HFFc6 (cell line): ENCODE measurements around the gene CCDC187. TPM values are rescaled to one million over a fixed set of nuclear protein-coding genes. Genes with fewer than 3 reads are reported as not detected.

Experiments
- DNase-seq: peaks from one replicate; pipeline ENCODE4 v3.0.0-alpha.2; 2018
- H3K27ac Mint-ChIP-seq: 2 replicates; pipeline ENCODE4 v1.8.0; 2020; ENCODE audit warnings: mild to moderate bottlenecking, mixed read lengths
- H3K27me3 Mint-ChIP-seq: 2 replicates; pipeline ENCODE4 v1.8.0; 2021; ENCODE audit warnings: mild to moderate bottlenecking, moderate library complexity, mixed read lengths; ENCODE audit not compliant: insufficient read depth
- H3K36me3 Mint-ChIP-seq: 2 replicates; pipeline ENCODE4 v1.8.0; 2021; ENCODE audit warnings: low read depth, mixed read lengths
- H3K4me1 Mint-ChIP-seq: 2 replicates; pipeline ENCODE4 v1.8.0; 2020; ENCODE audit warnings: low read depth, mixed read lengths
- H3K4me3 Mint-ChIP-seq: 2 replicates; pipeline ENCODE4 v1.8.0; 2020; ENCODE audit warnings: mild to moderate bottlenecking, moderate library complexity, mixed read lengths
- H3K9me3 Mint-ChIP-seq: 2 replicates; pipeline ENCODE4 v1.8.0; 2020; ENCODE audit warnings: mild to moderate bottlenecking, mixed read lengths
- CTCF ChIP-seq: fragments of 200-600 bp; sonication (generic); IDR thresholded peaks from 2 replicates; pipeline ENCODE4 v1.5.0; 2021; ENCODE audit warnings: antibody characterized with exemption, mild to moderate bottlenecking
- total RNA-seq, 6 experiments: library from RNA; stranded (reverse); fragmentation: NEBNext Ultra II Directional; extraction: Animal tissue kit (Norgen Biotek cat#: 25700); gene quantifications; 2 replicates in 1 of 6; 3 replicates in 5 of 6; pipeline ENCODE4 v1.2.3, GENCODE V29; 2021

CCDC187 gene
- total RNA-seq, 6 experiments from 2014 or later = not detected

GRCh38 chr9:136348691-136349090 is 44.8 kb upstream of the CCDC187 start:
- no peak for DNase-seq
- Mint-ChIP-seq H3K4me1 (peaks cover 18% of the 10 kb centered on the region), H3K4me3 (no peak overlapping the region), H3K27me3 (peaks cover 15% of the 10 kb centered on the region), H3K36me3 (no peaks in the 10 kb centered on the region), H3K27ac (no peak overlapping the region), H3K9me3 (no peaks in the 10 kb centered on the region)
- no peak for TF ChIP-seq CTCF

DNA sequence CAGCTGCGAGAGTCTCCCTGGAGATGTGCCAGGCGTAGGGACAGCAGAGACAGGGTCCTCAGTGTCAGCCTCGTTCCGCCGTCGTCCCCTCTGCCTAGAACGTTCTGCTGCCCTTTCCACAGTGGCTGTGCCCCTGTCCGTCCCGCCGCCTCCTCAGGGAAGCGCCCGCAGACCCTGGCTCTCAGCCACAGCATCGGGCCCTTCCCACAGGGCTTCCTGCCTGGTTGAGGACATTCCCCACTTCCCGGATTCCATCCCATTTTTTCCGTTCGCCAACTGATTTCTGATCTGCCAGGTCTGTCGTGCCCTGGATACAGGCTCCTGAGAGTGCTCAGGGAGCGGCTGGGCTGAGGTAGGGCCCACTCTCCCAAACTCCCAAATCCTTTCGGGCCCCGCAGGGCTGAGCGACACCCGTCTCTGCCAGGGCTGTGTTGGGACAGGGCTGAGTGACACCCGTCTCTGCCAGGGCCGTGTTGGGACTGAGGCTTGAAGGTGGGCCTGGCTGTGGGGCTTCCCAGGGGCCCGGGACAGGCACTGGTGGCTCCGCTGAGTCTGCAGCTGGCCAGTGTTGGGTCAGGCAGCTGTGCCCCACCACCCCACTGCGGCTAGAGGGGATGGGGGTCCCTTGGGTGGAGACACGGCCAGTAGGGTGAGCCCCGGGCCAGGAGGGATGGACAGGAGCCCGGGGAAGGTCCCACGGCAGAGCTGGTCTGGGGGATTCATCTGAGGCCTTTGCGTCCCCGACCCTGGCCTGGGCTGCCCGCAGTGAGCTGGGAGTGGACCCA is 43.8 kb upstream of the CCDC187 start:
- Mint-ChIP-seq H3K27ac (no peak overlapping the region; the same call in 1 of the 2 replicates), H3K36me3 (no peaks in the 10 kb centered on the region), H3K4me3 (no peak overlapping the region), H3K4me1 (peaks cover 18% of the 10 kb centered on the region), H3K9me3 (no peaks in the 10 kb centered on the region), H3K27me3 (peaks cover 15% of the 10 kb centered on the region)
- no peak for DNase-seq
- no peak for TF ChIP-seq CTCF

DNA sequence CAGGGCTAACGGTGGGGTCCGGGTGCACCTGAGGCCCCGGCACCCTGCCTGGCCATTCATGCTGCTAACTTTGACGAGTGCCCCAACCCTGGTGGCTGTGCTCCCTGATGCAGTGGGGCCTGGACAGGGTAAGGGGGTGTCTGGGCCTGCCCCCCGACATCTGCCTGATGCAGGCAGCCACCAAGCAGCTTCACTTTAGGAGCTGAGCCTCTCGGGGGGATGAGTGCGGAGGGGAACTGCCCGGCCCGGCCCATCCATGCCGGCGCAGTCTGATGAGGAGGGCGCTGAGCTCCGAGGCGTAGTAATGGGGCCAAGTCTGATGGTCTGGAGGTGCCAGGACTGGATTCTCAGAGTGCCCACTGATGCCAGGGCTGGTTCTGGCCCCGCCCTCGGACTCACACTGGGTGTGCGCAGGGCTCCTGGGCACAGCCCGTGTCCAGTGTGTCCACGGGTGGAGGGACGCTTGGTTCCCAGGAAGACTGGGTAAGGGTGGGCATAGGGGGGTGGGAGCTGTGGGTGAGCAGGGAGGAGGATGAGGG is 43.1 kb upstream of the CCDC187 start:
- Mint-ChIP-seq H3K4me1 (peaks cover 18% of the 10 kb centered on the region), H3K9me3 (no peaks in the 10 kb centered on the region), H3K27ac (no peak overlapping the region; the same call in 1 of the 2 replicates)

DNA sequence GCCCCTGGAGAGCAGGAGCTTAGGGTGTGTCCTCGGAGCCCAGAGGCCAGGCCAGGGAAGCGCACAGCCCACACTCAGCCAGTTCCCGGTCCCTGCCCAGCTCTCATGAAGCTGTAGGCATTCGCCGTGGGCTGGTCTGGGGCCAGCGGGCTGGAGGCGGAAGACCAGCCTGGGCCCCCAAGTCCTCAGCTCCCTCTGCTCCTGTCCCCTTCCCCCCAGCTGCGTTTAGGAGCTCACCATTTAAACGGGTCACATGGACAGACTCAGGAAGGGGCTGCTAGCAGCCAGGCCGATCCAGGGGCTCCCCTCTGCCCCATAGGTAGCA is 42.2 kb upstream of the CCDC187 start:
- H3K4me1 Mint-ChIP-seq = peaks cover 18% of the 10 kb centered on the region
- H3K4me3 Mint-ChIP-seq = peak overlapping the region; percentile 53; the same call in 1 of the 2 replicates
- TF ChIP-seq CTCF = peak; percentile 15
- H3K9me3 Mint-ChIP-seq = no peaks in the 10 kb centered on the region
- no peaks in the 10 kb centered on the region for H3K36me3 Mint-ChIP-seq
- H3K27ac Mint-ChIP-seq = no peak overlapping the region
- peaks cover 13% of the 10 kb centered on the region for H3K27me3 Mint-ChIP-seq
- DNase-seq = no peak

More for the DNA sequence above, 43.1 kb upstream of the CCDC187 start:
- Mint-ChIP-seq H3K36me3 (no peaks in the 10 kb centered on the region), H3K27me3 (peaks cover 13% of the 10 kb centered on the region), H3K4me3 (no peak overlapping the region)
- TF ChIP-seq CTCF = no peak
- no peak for DNase-seq

GRCh38 chr9:136345281-136346156 is 41.6 kb upstream of the CCDC187 start:
- peak overlapping the region; percentile 74 for H3K27ac Mint-ChIP-seq
- DNase-seq = peak; percentile 55
- H3K4me3 Mint-ChIP-seq = peak overlapping the region; percentile 53; the same call in 1 of the 2 replicates
- peak; percentile 75 for TF ChIP-seq CTCF
- peaks cover 18% of the 10 kb centered on the region for H3K4me1 Mint-ChIP-seq
- H3K27me3 Mint-ChIP-seq = peaks cover 13% of the 10 kb centered on the region
- H3K9me3 Mint-ChIP-seq = no peaks in the 10 kb centered on the region
- no peaks in the 10 kb centered on the region for H3K36me3 Mint-ChIP-seq
